Right lobe of liver (tissue), 6 donors: ENCODE measurements around the gene AIG1. TPM values are rescaled to one million over a fixed set of nuclear protein-coding genes. Genes with fewer than 3 reads are reported as not detected.
"Not testable (repeated sequence)": the region's sequence is repeated elsewhere in the genome, so short reads cannot be mapped to it uniquely, and the experiment has no call there.

Source experiments
- ATAC-seq, 4 donors: fragments of 200-7000 bp; cut with Tn5 transposase; one replicate each; pipeline ENCODE4 v1.9.1; 2020; ENCODE audit warnings: mild to moderate bottlenecking in 4 of 4, moderate library complexity in 4 of 4
- DNase-seq, 3 donors: peaks; one replicate each; pipeline ENCODE4 v3.0.0-alpha.2; 2020
- H3K27ac ChIP-seq, 3 donors: fragments of 200-600 bp; one replicate each; pipeline ENCODE4 v1.8.0; 2022
- H3K27me3 ChIP-seq, 2 donors: fragments of 200-600 bp; one replicate each; pipeline ENCODE4 v1.8.0; 2022
- H3K36me3 ChIP-seq, 4 donors: fragments of 200-600 bp; sonication (generic) in 1 of 4; one replicate each; pipeline versions ENCODE4 v1.5.1 to v1.8.0; 2017 to 2022; ENCODE audit warnings: control low read depth in 1 of 4
- H3K4me1 ChIP-seq, 4 donors: fragments of 200-600 bp; sonication (generic) in 1 of 4; one replicate each; pipeline versions ENCODE4 v1.5.1 to v1.8.0; 2017 to 2022; ENCODE audit warnings: control low read depth in 1 of 4
- H3K4me3 ChIP-seq, 3 donors: fragments of 200-600 bp; one replicate each; pipeline ENCODE4 v1.8.0; 2022
- H3K9me3 ChIP-seq, 4 donors: fragments of 200-600 bp; sonication (generic) in 1 of 4; one replicate each; pipeline versions ENCODE4 v1.5.1 to v1.8.0; 2017 to 2022; ENCODE audit warnings: control low read depth in 1 of 4
- CTCF ChIP-seq, 4 donors: fragments of 200-600 bp in 3 of 4; fragments of 450-650 bp in 1 of 4; IDR thresholded peaks; one replicate each; pipeline versions ENCODE4 v1.5.1 to v1.8.0; 2016 to 2022; ENCODE audit warnings: antibody characterized with exemption in 4 of 4, mild to moderate bottlenecking in 2 of 4
- POLR2A ChIP-seq: fragments of 450-650 bp; IDR thresholded peaks from one replicate; pipeline ENCODE4 v1.6.1; 2017; ENCODE audit warnings: antibody characterized with exemption, mild to moderate bottlenecking
- WGBS: methylation state at CpG from one replicate; pipeline ENCODE4 v1.1.6; 2018; ENCODE audit warnings: low coverage, low lambda C conversion rate; ENCODE audit not compliant: insufficient coverage; ENCODE audit errors: missing lambda C conversion rate; 5-methylcytosine and 5-hydroxymethylcytosine counted together
- intact Hi-C, 2 donors: fragments of 100-400 bp; cut with DNase I; formaldehyde crosslinking; loops; one replicate each; pipeline versions ENCODE4 v1.11.2 to v1.14.1; 2022
- long read RNA-seq: library from polyadenylated mRNA; unstranded; transcript quantifications from one replicate; pipeline ENCODE4 v2.0.0, GENCODE V29; 2019
- total RNA-seq, 6 experiments: library from RNA; depleted of rRNA in 2 of 6; stranded (reverse); fragments of >200 nt in 2 of 6; fragmentation: NEBNext Ultra II Directional in 3 of 6; extraction: Animal tissue kit (Norgen Biotek cat#: 25700) in 3 of 6; gene quantifications; one replicate each; pipeline versions ENCODE4 v1.1.0 to v1.2.4, GENCODE V29; 2016 to 2023
- donor health status: DM: no; HTN: yes; CAD: no.
- donor health status: DM: no; HTN: no; CAD: no.
- donor health status: DM: no; HTN: no; CAD: no.
- donor health status: DM: no; HTN: yes; CAD: no.
- donor health status: DM: no; HTN: yes; CAD: no.

AIG1 gene
- total RNA-seq: 100 to 1,000 TPM in 5 of 6 experiments, 10 to 100 TPM in 1; 81.4 to 151 (median 111) TPM
- long read RNA-seq, transcript AIG1-202 (6 exons, 1,395 nt): major isoform, 56 of 85 reads
- long read RNA-seq, transcript AIG1-208 (4 exons, 3,393 nt): minor isoform, 5 of 85 reads
- long read RNA-seq, partial matches to known transcripts: 13 of 85 reads
- long read RNA-seq, other reads (novel, unspliced or antisense): 10 of 85 reads

GRCh38 chr6:143060806-143061596 is at the start of gene AIG1:
Gene AIG1 (plus strand): TSS chr6:143060889. CDS start chr6:143060926, 37 bp downstream.
- Histone ChIP-seq H3K4me3 (peak within 1 kb of the TSS; percentile 75 to 77 (median 75)), H3K36me3 (no peaks in the 10 kb centered on the region), H3K9me3 (no peaks in the 10 kb centered on the region), H3K27me3 (no peaks in the 10 kb centered on the region), H3K4me1 (peaks cover 0 to 33% (median 9%) of the 10 kb centered on the region in 4 donors), H3K27ac (peak within 1 kb of the TSS; percentile 98 to 100 (median 98))
- intact Hi-C loops: loop anchor here in 1 of 2 donors (10.0 kb wide), 1 partner anchor 54 kb away; no protein-coding TSS in a partner anchor
- ATAC-seq: peak; percentile 61 to 76 (median 64)
- TF ChIP-seq POLR2A: peak; percentile 9
- TF ChIP-seq CTCF (IDR thresholded peaks at IDR 0.05): no peak
- 5% methylated on average over 8 of the region's 50 CpGs for WGBS
- DNase-seq: peak in 2 of 3 donors; percentile 86 to 87

- H3K27me3 ChIP-seq: no peaks in the 10 kb centered on the region
- no peaks in the 10 kb centered on the region for H3K9me3 ChIP-seq
- no peak overlapping the region for H3K4me3 ChIP-seq
- DNase-seq: no peak
- ATAC-seq: no peak
- TF ChIP-seq CTCF (IDR thresholded peaks at IDR 0.05) (no peak), POLR2A (no peak)
- no peaks in the 10 kb centered on the region for H3K4me1 ChIP-seq
- no peaks in the 10 kb centered on the region for H3K36me3 ChIP-seq
- intact Hi-C loops: no loop called here
- no peak overlapping the region for H3K27ac ChIP-seq
- WGBS: 62% methylated on average over 2 of the region's 2 CpGs
Observed at GRCh38 chr6:143014764-143015163, 45.9 kb upstream of the AIG1 start.

GRCh38 chr6:143015300-143015706 is 45.4 kb upstream of the AIG1 start:
- ATAC-seq (no peak), DNase-seq (no peak)
- TF ChIP-seq POLR2A (no peak), CTCF (IDR thresholded peaks at IDR 0.05) (no peak)
- no peaks in the 10 kb centered on the region for H3K9me3 ChIP-seq
- H3K36me3 ChIP-seq: no peaks in the 10 kb centered on the region
- no peak overlapping the region for H3K27ac ChIP-seq
- 98% methylated on average over 4 of the region's 4 CpGs for WGBS
- H3K27me3 ChIP-seq: no peaks in the 10 kb centered on the region
- no peaks in the 10 kb centered on the region for H3K4me1 ChIP-seq
- intact Hi-C loops: no loop called here
- H3K4me3 ChIP-seq: no peak overlapping the region

DNA sequence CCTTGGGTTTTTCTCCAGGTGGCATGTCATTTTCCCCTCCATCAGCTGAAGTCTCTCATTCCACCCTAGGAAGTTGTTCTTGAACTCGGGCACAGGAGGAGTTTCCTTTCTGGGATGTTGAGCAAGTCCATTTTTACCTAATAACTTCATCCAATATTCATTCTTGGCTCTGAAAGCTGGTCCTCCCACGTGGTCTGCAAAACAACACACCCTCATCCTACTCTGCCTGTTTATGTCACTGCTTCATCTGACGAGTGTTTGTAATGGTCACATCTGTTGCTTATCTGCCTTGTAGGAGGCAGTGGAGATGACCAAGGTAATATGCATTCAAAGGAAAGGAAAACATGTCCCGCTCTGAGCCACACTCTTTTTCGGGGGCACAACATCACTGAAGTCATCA is 41.7 kb upstream of the AIG1 start:
- Histone ChIP-seq H3K4me1 (no peaks in the 10 kb centered on the region), H3K27ac (no peak overlapping the region), H3K4me3 (no peak overlapping the region), H3K36me3 (no peaks in the 10 kb centered on the region), H3K9me3 (no peaks in the 10 kb centered on the region), H3K27me3 (no peaks in the 10 kb centered on the region)
- DNase-seq: no peak
- ATAC-seq: no peak
- 57% methylated on average over 5 of the region's 5 CpGs for WGBS
- TF ChIP-seq POLR2A: no peak
- no peak for TF ChIP-seq CTCF (IDR thresholded peaks at IDR 0.05)
- intact Hi-C loops: no loop called here

GRCh38 chr6:143020862-143021261 is 39.8 kb upstream of the AIG1 start:
- H3K4me1 ChIP-seq, H3K9me3 ChIP-seq, intact Hi-C loops, DNase-seq, H3K36me3 ChIP-seq, H3K4me3 ChIP-seq, H3K27me3 ChIP-seq, H3K27ac ChIP-seq, ATAC-seq: not testable (repeated sequence)
- WGBS: 60% methylated on average over 2 of the region's 2 CpGs
